Gastroesophageal sphincter (tissue), 4 donors: ENCODE results near the gene ZNF627. TPM values are rescaled to one million over a fixed set of nuclear protein-coding genes. Genes with fewer than 3 reads are reported as not detected.
"Not testable (repeated sequence)": the region's sequence is repeated elsewhere in the genome, so short reads cannot be mapped to it uniquely, and the experiment has no call there.

ENCODE experiments used
- ATAC-seq: fragments of 150-250 bp; one replicate; pipeline ENCODE4 v1.9.1; 2016; ENCODE audit warnings: mild to moderate bottlenecking, moderate library complexity
- H3K27ac ChIP-seq, 4 donors: fragments of 200-600 bp; sonication (generic) in 3 of 4; 1 replicate in 3 of 4; 2 replicates in 1 of 4; pipeline ENCODE4 v1.5.1; 2016 to 2019
- H3K27me3 ChIP-seq: fragments of 200-600 bp; sonication (generic); one replicate; pipeline ENCODE4 v1.5.1; 2019
- H3K36me3 ChIP-seq, 2 donors: fragments of 200-600 bp; sonication (generic); one replicate each; pipeline ENCODE4 v1.5.1; 2019; ENCODE audit warnings: control low read depth in 1 of 2
- H3K4me1 ChIP-seq, 3 donors: fragments of 200-600 bp; sonication (generic); 1 replicate in 2 of 3; 2 replicates in 1 of 3; pipeline ENCODE4 v1.5.1; 2016 to 2019; ENCODE audit warnings: control low read depth in 2 of 3
- H3K4me3 ChIP-seq, 2 donors: fragments of 200-600 bp; sonication (generic); one replicate each; pipeline ENCODE4 v1.5.1; 2019; ENCODE audit warnings: mild to moderate bottlenecking in 1 of 2, moderate library complexity in 1 of 2
- H3K9me3 ChIP-seq, 3 donors: fragments of 200-600 bp; sonication (generic); one replicate each; pipeline ENCODE4 v1.5.1; 2017 to 2019; ENCODE audit warnings: control low read depth in 2 of 3
- CTCF ChIP-seq, 4 experiments: fragments of 200-600 bp in 2 of 4; fragments of 450-650 bp in 2 of 4; sonication (generic) in 1 of 4; IDR thresholded peaks; one replicate each; pipeline ENCODE4 v1.5.1; 2017 to 2019; ENCODE audit warnings: antibody characterized with exemption in 4 of 4, mild to moderate bottlenecking in 2 of 4, moderate library complexity in 2 of 4
- EP300 ChIP-seq: sonication (generic); formaldehyde crosslinking; IDR thresholded peaks from one replicate; pipeline ENCODE4 v1.6.1; 2017; ENCODE audit warnings: antibody characterized with exemption, mild to moderate bottlenecking
- POLR2A ChIP-seq, 2 donors: fragments of 450-650 bp; IDR thresholded peaks; one replicate each; pipeline ENCODE4 v1.6.1; 2017; ENCODE audit warnings: antibody characterized with exemption in 2 of 2, mild to moderate bottlenecking in 2 of 2, moderate library complexity in 1 of 2
- POLR2AphosphoS5 ChIP-seq: sonication (generic); formaldehyde crosslinking; IDR thresholded peaks from one replicate; pipeline ENCODE4 v1.6.1; 2017; ENCODE audit warnings: antibody characterized with exemption
- WGBS, 2 donors: methylation state at CpG; one replicate each; pipeline ENCODE4 v1.1.5; 2018; ENCODE audit warnings: low coverage in 1 of 2; 5-methylcytosine and 5-hydroxymethylcytosine counted together
- total RNA-seq, 4 donors: library from RNA; depleted of rRNA; stranded (reverse); fragments of >200 nt; gene quantifications; one replicate each; pipeline ENCODE4 v1.1.0, GENCODE V29; 2016

ZNF627 gene
- total RNA-seq, 4 donors from 2014 or later, result 9.6 to 18.0 (median 10.4) TPM

- H3K9me3 ChIP-seq, result no peaks in the 10 kb centered on the region
- no peak overlapping the region for H3K4me3 ChIP-seq
- no peaks in the 10 kb centered on the region for H3K27me3 ChIP-seq
- 72 to 75% methylated on average over 4 to 10 of the region's 15 CpGs for WGBS, 2 donors
- H3K4me1 ChIP-seq, result peaks cover 0 to 20% (median 0%) of the 10 kb centered on the region in 3 donors
- TF ChIP-seq CTCF (IDR thresholded peaks at IDR 0.05) (no peak), EP300 (no peak), POLR2A (IDR thresholded peaks at IDR 0.05) (no peak), POLR2AphosphoS5 (no peak)
- no peak for ATAC-seq
- no peak overlapping the region for H3K27ac ChIP-seq
- peaks cover 0 to 5% of the 10 kb centered on the region in 2 donors for H3K36me3 ChIP-seq
Observed at GRCh38 chr19:11626252-11626651, 29.0 kb downstream of the ZNF627 start.

GRCh38 chr19:11633223-11633622 is 35.9 kb downstream of the ZNF627 start:
- 41 to 80% methylated on average over 2 to 8 of the region's 9 CpGs for WGBS, 2 donors
- no peaks in the 10 kb centered on the region for H3K4me1 ChIP-seq
- no peaks in the 10 kb centered on the region for H3K27me3 ChIP-seq
- ATAC-seq, result no peak
- no peak overlapping the region for H3K4me3 ChIP-seq
- TF ChIP-seq POLR2A (IDR thresholded peaks at IDR 0.05) (no peak), CTCF (IDR thresholded peaks at IDR 0.05) (no peak), POLR2AphosphoS5 (no peak), EP300 (no peak)
- H3K36me3 ChIP-seq, result no peaks in the 10 kb centered on the region
- H3K27ac ChIP-seq, result no peak overlapping the region
- H3K9me3 ChIP-seq, result no peaks in the 10 kb centered on the region

- ATAC-seq, H3K27ac ChIP-seq, H3K4me3 ChIP-seq, H3K27me3 ChIP-seq, H3K36me3 ChIP-seq, H3K9me3 ChIP-seq, H3K4me1 ChIP-seq: not testable (repeated sequence)
- WGBS, 2 donors, result 100% methylated on average over 1 to 2 of the region's 3 CpGs
Observed at GRCh38 chr19:11634018-11634662, 36.9 kb downstream of the ZNF627 start.

- Histone ChIP-seq H3K27ac (no peak overlapping the region), H3K36me3 (no peaks in the 10 kb centered on the region), H3K27me3 (no peaks in the 10 kb centered on the region), H3K9me3 (no peaks in the 10 kb centered on the region), H3K4me3 (peak overlapping the region in 1 of 2 donors; percentile 66), H3K4me1 (peaks cover 0 to 11% (median 0%) of the 10 kb centered on the region in 3 donors)
- WGBS, 2 donors, result 0 to 8% methylated on average over 2 to 7 of the region's 7 CpGs
- no peak for TF ChIP-seq POLR2AphosphoS5
- no peak for TF ChIP-seq CTCF (IDR thresholded peaks at IDR 0.05)
- no peak for TF ChIP-seq EP300
- TF ChIP-seq POLR2A (IDR thresholded peaks at IDR 0.05), result no peak
- peak; percentile 26 for ATAC-seq
Observed at GRCh38 chr19:11639245-11639601, 41.9 kb downstream of the ZNF627 start.

GRCh38 chr19:11639602-11640471 is 42.6 kb downstream of the ZNF627 start:
- Histone ChIP-seq H3K9me3 (no peaks in the 10 kb centered on the region), H3K4me3 (peak overlapping the region; percentile 45 to 66), H3K27ac (peak overlapping the region in 2 of 4 donors; percentile 12 to 72), H3K27me3 (no peaks in the 10 kb centered on the region), H3K4me1 (peaks cover 0 to 11% (median 0%) of the 10 kb centered on the region in 3 donors), H3K36me3 (no peaks in the 10 kb centered on the region)
- 0% methylated on average over 3 of the region's 55 CpGs; no CpG with 5 or more reads in 1 of the 2 donors for WGBS, 2 donors
- peak; percentile 99 for ATAC-seq
- TF ChIP-seq POLR2A (IDR thresholded peaks at IDR 0.05), result no peak
- no peak for TF ChIP-seq EP300
- TF ChIP-seq POLR2AphosphoS5, result no peak
- TF ChIP-seq CTCF (IDR thresholded peaks at IDR 0.05), result no peak
